Dermis microvascular lymphatic vessel endothelial cell (primary cell): ENCODE measurements around the gene FBRSL1. TPM values are rescaled to one million over a fixed set of nuclear protein-coding genes. Genes with fewer than 3 reads are reported as not detected.

ENCODE experiments used
- DNase-seq, 2 donors: peaks; one replicate each; pipeline versions ENCODE4 v3.0.0 to v3.0.0-alpha.2; 2010; ENCODE audit warnings: low read depth in 2 of 2
- total RNA-seq: library from RNA; depleted of rRNA; stranded (reverse); fragments of >200 nt; gene quantifications from 2 replicates; pipeline ENCODE4 v1.2.1, GENCODE V29; 2014

FBRSL1 gene
- total RNA-seq, 1 donor from 2014 or later = 9.4 TPM

- DNase-seq = no peak
Observed at GRCh38 chr12:132483208-132483607, 6.7 kb upstream of the FBRSL1 start.

GRCh38 chr12:132483612-132484011 is 6.3 kb upstream of the FBRSL1 start:
- no peak for DNase-seq

- no peak for DNase-seq
Observed at GRCh38 chr12:132484183-132484890, 5.6 kb upstream of the FBRSL1 start.

GRCh38 chr12:132484891-132485441 is 5.0 kb upstream of the FBRSL1 start:
- DNase-seq = no peak

- DNase-seq = no peak
Observed at GRCh38 chr12:132485619-132486018, 4.3 kb upstream of the FBRSL1 start.

- no peak for DNase-seq
Observed at GRCh38 chr12:132486168-132486567, 3.8 kb upstream of the FBRSL1 start.

GRCh38 chr12:132486576-132486975 is 3.4 kb upstream of the FBRSL1 start:
- no peak for DNase-seq

- DNase-seq = no peak
Observed at GRCh38 chr12:132487311-132487741, 2.6 kb upstream of the FBRSL1 start.

- no peak for DNase-seq
Observed at GRCh38 chr12:132488127-132489077, 1.5 kb upstream of the FBRSL1 start.

- peak in 1 of 2 donors; percentile 23 for DNase-seq
Observed at GRCh38 chr12:132489078-132489601, 811 bp upstream of the FBRSL1 start.

GRCh38 chr12:132490422-132491137 is 629 bp downstream of the FBRSL1 start:
- DNase-seq = peak in 1 of 2 donors; percentile 38

- peak in 1 of 2 donors; percentile 7 for DNase-seq
Observed at GRCh38 chr12:132491138-132491663, 1.2 kb downstream of the FBRSL1 start.

GRCh38 chr12:132491761-132492378 is 1.9 kb downstream of the FBRSL1 start:
- no peak for DNase-seq

GRCh38 chr12:132492522-132492921 is 2.6 kb downstream of the FBRSL1 start:
- DNase-seq = no peak

- DNase-seq = no peak
Observed at GRCh38 chr12:132492951-132493350, 3.0 kb downstream of the FBRSL1 start.

GRCh38 chr12:132493482-132494178 is 3.7 kb downstream of the FBRSL1 start:
- DNase-seq = no peak

- DNase-seq = no peak
Observed at GRCh38 chr12:132494294-132495164, 4.6 kb downstream of the FBRSL1 start.

GRCh38 chr12:132495165-132495544 is 5.2 kb downstream of the FBRSL1 start:
- no peak for DNase-seq
